Globus pallidus (tissue), 1 donor: ENCODE measurements around the gene PREX1.
A peak's percentile ranks its signal among the peaks of the same experiment; 100 is the strongest.

ENCODE experiments used
- DNase-seq: peaks from one replicate; pipeline ENCODE4 v3.0.0-alpha.2; 2015; ENCODE audit warnings: low spot score

The PREX1 gene

DNA sequence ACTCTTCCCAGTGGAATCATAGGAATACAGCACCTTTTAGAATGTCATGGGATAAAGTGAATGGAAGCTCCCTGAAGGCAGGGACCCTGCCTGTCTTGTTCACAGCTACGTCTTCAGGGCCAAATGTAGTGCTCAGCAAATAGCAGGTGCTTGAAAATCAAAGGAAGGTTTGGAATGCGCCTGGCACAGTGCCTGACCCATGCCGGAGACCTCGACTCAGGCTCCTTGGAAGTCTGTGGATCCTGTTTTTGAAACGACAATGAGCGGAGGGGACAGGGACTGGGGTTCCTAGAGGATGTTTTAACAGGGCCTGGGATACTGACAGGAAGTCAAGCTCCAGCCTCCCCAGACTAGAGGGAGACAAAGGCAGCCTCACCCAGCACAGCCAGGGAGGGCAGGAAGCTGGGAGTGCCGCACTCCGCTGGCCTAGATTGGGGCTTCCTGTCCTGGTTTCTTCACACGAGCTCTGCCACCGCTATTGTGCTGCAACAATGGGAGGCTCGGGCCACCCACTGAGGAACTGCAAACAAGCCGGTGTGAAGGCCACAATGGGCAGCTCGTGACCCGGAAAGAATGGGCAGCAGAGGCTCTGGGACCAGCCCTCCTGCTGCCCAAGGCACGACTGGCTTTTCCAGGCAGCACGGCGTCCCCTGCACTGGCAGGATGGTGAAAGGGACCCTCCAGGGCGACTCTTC, 76.7 kb downstream of the PREX1 start:
- DNase-seq, result peak; percentile 84

DNA sequence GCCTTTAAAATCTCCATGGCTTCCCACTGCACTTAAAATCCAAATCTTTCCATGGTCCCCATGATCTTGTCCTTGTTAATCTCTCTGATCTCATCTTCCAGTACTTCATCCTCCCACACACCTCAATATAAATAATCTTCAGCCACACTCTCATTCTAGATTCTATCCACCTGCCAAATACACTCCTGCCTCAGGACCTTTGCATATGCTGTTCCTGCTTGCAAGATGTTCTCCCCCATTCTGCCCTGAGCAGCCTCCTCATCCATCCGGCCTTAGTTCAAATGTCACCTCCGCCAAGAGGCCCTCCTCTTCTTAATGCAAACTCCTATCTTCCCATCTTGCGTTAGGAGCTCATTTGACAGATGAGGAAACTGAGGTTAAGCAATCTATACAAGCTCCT, 77.4 kb downstream of the PREX1 start:
- DNase-seq, result no peak

DNA sequence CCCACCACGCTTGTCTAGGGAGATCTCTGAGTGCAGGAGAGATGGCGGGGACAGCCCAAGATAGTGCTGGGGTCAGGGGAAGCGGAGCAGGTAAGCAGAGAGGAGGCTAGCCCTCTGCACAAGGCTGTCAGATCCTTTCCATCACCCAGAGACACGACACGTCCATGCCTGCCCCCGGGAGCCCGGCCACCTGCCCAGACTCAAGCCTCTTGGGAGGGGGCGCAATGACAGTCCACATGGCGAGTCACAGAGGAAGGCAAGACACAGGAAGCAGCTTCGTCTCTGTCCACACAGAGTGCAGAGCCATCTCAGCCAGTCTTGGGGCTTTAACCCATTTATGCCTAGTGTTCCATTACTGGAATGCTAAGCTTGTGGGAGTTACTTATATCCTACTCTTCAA, 78.4 kb downstream of the PREX1 start:
- DNase-seq, result no peak

DNA sequence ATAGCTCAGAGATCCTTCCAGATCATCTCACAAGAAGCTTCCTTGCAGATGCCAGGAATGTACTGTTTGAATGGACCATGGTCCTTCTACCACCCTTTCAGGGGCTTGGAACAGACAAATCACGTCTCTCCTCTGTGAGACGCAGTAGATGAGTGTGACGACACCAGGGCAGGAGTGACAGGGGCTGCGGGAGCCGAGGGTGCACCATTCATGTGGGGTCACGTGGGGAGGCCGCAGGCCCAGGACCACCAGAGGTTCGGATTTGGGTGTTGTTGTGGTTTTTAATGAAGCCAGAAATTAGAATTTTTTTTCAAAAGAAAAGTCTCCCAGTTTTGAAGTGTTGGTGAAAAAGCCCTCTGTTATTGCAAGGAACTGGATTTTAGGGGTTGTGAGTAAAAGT, 79.2 kb downstream of the PREX1 start:
- no peak for DNase-seq

DNA sequence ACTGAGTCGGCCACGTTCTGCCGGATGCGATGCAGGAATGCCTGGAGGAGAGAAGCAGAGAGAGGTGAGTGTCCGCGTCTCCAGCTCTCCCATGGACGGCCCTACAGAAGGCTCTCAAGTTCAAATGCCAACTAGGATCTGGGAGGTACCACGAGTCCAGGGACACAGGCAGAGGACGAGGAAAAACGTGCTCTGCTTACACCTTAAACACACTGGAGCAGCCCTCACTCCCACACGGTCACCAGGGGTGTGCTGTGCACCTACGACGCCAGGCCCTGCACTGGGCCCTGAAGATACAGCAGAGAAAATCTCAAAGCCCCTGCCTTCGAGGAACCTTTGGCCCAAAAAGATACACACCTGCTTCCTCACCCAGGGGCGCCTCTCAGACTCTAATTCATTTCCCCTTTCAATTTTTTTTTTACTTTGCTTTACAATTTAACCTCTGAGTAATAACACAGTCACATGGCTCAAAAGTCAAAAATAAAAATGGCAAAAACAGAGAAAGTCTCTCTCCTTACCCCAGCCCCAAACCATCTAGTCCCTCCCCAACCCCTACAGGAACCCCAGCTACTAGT, 79.9 kb downstream of the PREX1 start:
- no peak for DNase-seq

DNA sequence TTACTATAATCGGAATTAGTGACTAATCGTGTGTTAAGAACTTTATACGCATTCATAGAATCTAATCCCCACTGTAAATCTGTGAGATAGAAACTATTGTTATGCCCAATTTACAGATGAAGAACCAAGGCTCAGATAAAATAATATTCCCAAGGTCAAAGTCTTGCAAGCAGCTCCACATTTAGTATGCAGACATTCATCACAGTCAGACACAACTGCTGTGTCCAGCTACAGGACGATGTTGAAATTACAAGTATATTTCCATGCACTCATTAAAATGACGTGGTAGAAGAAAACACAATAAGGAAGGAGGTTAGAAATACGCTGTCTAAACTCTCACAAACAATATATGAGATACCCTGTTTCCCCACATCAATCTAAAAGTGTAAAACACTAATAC, 82.5 kb downstream of the PREX1 start:
- DNase-seq, result peak; percentile 47

DNA sequence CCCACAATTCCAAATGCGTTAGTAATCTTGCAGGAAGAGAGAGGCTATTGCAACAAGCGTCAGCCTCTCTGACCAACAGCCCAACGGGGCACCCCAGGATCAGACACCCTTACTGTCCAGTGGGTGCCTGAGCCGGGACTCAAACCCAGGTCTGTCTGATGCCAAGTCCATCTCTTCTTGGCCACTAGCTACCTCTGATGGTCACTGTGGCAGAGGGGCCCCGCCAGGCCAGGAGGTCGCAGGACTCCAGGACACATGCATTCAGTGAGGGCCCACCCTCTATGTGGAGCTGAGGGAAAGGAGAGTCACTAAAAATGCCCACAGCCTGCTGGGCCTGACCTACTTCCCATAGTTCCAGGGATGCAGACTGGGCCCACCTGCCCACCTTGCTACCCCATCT, 83.3 kb downstream of the PREX1 start:
- no peak for DNase-seq

DNA sequence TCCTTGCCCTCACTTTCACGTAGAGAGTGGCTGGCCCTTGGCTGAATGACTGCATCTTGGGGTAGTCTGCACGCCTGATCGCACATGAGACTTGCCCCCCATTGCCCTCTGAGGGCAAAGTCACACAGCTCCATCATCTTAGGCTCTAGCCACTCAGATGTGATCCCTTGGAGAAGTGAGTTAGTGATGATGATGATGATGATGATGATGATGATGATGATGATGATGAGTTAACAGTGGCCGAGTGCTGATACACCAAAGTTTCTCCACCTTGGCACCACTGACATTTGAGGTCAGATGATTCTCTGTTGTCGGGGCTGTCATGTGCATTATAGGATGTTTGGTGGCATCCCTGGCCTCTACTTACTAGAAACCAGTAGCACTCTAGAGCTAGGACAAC, 84.0 kb downstream of the PREX1 start:
- no peak for DNase-seq

DNA sequence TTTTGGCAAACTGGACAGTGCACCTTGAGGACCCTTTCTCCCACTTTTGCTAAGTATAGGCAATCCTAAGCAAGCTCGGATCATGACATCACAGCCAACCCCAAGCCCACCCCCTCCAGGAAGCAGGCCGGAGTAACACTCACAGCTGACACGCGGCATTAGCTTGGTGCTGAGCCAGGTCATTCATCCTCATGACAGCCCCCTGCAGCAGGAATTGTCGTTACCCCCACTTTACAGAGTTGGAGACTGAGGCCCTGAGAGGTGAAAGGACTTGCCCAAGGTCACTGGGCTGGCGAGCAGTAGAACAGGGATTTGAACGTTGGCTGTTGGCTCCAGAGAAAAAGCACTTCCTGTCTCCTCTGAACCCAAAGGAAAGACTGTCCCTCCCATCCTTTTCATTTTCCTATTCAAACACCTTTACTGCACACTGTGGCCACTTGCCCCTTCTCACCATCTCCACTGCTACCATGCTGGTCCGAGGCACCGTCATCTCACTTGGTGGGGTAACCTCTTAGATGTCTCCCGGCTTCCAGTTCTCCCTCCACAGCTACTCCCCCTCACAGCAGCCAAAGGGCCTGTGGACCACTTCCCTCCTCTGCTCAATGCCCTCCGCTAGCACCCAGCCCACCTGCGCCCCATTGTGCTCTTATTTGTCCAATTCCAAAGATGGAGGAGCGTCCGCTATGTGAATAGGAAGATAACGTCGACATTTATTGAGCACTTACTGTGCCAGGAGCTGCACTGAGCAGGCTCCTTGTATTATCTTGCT, 84.7 kb downstream of the PREX1 start:
- no peak for DNase-seq

DNA sequence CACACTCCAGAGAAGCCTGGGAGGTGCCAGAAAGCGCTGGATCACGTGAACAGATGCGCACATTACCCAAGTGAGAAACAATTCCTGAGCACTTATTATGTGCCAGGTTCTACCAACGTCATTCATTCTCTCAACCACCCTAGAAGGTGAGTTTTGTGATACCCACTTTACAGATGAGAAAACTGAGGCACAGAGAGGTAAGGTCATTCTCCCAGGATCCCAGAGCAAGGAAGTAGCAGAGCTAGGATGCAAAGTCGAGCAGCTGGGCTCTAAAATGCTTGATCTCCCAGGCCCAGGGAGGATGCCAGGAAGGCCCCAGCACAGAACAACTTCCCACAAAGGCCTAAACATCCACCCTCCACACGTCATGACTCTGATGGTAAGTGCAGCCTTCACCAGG, 85.6 kb downstream of the PREX1 start:
- DNase-seq, result no peak

DNA sequence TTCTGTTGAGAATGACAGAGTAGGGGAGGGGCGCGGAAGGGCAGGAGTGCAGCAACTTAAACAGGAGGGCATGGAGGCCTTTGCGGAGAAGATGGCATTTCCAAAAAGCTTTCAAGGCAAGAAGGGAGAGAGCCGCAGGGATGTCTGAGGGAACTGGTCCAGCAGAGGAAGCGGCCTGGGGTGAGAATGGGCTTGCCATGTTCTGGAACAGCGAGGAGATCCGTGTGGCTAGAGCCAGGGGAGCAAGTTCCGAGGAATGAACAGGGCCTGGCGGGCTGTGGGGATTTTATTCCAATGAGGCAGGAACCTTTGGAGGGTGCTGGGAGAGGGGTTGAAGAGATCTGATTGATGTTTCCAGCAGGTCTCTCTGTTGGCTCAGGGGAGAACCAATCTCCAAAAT, 86.1 kb downstream of the PREX1 start:
- no peak for DNase-seq

DNA sequence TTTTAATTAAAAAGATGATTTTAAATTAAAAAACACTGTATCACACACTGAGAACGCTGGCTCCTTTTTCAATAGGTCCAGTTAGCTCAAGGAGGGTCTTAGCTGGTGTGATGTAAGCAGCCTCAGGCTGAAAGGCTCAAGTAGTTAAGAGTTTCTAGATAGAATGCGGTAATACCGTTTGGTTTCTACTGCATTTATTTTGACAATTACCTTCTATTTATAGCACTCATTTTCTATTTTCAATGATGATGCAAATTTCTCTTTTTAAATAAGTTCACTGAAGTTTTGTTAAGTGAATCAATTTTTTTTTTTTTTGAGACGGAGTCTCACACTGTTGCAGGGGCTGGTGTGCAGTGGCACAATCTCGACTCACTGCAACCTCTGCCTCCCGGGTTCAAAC, 87.1 kb downstream of the PREX1 start:
- DNase-seq, result no peak

DNA sequence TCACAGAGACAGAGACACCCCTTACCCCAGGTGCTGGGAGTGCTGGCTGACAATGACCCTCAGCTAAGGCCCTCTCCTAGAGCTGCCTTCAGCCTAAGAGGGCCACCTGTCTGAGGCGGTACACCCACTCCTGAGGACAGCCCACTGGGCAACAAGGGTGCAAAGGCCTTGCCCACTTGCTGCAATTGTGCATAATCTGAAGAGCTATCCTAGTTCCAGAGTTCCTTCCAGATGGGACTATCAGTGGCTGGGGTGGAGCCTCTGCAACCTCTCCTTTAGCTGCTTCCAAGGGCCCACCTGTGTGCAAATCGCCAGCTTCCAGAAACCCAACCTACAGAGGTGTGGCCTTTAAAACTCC, 87.5 kb downstream of the PREX1 start:
- DNase-seq, result no peak

DNA sequence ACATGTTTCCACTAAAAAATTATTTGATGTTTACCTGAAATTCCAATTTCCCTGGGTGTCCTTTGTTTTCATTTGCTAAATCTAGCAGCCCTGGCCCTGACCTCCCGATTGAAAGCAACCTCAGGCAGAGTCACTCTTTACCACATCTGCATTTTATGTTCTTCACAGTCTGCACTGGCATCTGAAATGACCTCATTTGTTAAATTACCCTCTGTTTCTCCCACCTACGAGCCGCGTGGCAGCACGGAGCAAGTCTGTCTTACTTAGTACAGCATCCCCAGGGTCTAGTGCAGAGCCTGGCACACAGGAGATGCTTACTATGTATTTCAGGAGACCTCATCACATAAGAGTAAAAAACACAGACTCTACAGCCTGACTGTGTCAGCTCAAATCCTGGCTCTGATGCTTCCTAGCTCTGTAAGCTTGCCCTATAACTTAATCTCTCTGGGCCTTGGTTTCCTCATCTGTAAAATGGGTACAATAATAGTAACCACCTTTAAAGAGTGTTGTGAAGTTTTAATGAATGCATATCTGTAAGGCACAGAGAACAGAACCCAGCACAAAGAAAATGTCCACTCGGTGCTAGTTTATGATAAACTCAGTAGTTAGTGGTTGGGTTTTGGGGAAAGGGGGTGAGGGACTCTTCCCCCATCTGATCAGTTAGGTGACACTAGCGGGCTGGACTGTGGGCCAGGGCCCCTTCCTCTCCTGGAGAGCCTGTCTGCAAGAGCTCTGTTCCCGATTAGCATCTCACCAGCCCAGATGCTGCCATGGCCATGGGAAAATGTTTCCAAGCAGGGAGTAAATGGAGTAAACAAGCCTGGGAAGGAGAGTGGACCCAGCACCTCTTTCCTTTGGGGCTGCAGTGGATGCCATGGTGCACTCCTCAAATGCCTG, 88.2 kb downstream of the PREX1 start:
- DNase-seq, result no peak

DNA sequence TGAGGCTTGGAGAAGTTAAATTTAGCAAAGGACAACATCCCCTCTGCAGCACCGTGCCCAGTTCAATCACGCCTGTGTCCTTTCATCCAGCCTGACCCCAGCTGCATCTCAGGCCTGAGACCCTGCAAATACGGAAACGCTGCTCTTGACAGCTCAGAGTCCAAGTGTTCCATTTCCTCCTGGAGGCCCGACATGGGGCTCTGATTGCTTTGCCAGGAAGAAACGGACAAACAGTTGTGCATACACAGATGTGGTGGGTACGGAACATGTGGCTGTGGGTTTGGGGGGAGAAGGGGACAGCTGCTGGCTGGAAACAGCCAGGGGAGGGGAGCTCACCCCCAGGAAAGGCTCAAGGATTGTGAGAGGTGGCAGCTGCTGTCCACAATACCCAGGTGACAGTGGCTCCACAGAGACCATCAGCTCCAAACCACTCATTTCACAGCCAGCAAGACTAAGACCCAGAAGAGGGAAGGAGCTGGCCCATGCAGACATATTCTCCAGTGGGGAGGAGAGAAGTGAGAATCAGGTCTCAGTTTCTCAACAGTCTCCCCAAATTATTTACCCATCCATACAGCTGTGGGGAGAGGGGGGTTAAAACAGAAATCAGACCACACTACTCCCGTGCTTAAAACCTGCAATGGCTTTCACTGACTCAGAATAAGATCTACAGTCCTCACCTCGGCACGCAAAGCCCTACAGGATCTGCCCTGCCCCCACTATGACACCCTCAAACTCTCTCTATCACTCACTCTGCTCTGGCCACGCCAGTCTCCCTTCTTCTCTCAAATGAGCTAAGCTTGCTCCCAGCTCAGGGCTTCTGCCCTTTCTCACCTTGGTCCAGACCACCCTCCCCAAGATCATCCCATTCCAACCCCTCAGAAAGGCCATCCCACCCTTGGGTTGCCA, 89.1 kb downstream of the PREX1 start:
- no peak for DNase-seq

DNA sequence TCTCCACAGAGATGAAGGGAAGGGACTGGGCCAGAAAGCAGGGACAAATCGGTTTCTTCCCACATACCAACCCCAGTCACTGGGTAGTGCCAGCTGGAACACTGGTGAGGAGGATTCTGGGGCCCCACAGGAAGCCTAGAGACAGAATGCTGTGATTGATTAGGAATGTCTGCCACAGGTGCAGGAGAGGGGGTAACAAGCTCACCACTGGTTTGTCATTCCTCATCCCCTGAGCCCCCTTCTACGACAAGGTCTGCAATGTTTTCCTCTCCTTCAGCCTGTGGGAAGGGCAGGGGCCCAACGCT, 89.8 kb downstream of the PREX1 start:
- no peak for DNase-seq

DNA sequence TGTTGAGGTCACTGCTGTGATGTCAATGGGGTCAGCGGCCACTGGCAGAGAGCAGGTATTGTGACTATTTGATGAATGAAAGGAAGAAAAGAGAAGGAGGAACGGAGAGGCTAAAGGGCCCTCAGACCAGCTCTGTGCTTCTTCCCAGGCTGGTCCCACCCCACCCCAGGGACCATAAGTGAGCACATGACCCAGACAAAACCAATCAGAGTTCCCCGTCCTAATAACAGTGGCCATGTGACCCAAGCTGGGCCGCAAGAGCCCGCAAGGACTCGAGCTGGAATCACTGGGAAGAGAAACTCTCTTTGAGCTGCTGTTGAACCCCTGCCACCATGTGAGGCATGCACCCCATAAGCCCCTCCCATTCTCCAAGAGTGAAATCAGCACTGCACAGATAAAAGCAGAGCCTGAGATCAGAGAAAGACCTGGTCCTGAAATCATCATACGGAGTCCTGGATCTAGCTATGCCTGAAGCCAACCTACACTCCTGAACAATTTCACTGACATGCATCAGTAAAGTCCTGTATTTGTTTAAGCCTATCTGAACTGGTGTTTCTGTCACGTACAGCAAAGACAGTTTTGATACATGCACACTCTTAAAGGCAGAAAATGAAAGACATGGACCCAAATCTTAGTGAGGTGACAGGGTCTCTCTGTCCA, 90.2 kb downstream of the PREX1 start:
- DNase-seq, result peak; percentile 93

DNA sequence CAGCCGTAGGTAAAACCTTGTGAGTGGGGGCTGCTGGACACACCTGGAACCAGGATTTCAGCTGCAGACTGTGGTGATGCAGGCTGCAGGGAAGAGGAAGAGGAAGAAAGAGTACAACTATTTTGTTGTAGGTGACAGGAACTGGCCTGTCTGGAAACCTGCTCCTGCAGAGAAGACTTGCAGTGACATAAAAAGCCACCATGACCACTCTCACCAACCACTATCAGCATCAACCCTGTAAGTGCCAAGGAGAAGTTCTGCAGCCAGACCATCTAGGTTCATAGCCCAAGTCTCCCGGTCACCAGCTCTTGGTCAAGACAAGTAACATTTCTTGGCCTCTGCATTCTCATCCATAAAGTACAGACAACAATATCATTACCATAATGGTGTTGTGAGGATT, 91.2 kb downstream of the PREX1 start:
- DNase-seq, result no peak

DNA sequence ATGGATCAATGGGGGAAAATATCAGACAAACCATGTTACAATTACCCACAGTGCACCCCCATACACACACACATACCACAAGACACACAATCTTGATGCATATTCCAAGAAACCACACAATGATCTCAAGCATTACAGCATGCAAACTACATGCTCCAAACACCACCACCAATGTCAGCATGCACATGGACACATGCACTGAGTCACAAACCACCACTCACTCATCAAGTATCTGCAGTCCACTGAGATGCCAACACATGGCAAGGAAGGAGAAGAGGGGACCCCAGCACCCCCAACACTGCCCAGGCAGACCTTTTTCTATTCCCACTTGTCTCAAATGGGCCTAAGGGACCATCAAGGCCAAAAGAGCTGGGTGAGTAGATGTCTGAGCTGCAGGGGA, 91.6 kb downstream of the PREX1 start:
- DNase-seq, result no peak

DNA sequence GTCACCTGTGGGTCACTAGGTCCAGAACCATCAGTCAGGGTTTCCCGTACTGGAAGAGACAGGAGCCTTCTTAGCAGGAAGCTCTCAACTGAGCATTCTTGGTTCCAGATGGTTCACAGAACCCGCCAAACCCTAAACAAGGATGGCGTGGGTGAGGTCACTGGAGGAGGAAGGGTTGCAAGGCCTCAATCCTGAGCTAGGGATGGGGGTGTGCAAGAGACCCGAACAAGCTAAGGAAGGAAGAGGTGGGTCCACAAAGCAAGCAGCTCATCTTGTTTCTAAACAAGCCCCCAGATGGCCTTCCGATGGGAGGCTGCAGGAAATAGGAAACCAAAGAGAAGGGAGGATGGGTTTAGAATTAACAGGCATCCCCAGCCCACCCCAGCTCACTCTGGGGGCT, 92.7 kb downstream of the PREX1 start:
- DNase-seq, result no peak

DNA sequence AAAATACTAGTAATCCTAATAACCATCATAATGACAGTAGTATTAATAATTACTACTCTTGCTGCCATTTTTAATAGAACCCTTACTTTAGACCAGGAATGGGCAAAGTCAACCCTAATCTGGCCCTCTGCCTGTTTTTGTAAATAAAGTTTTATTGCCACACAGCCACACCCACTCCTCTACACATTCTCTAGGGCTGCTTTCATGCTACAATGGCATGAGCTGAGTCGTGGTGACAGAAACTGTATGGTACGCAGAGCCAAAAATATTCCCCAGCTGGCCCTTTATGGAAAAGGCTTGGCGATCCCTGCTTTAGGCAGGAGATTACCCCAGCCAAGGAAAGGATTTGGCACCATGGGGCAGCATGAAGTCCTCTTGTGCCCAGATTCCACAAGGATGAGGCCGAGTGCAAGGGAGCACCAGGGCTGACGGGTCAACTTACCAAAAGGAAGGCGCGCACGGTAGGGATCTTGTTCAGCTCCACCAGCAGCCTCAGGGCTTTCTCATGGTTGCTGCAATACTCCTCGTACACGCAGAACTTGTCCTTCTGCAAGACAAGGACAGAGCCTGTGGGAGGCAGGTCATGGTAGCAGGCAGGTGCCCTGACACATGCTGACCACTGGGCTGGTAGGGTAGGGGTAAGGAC, 93.6 kb downstream of the PREX1 start:
- DNase-seq, result no peak
